ENCODE measurements around the gene CAPN12. TPM values are rescaled to one million over a fixed set of nuclear protein-coding genes. Genes with fewer than 3 reads are reported as not detected.

CAPN12 gene
- total and polyA plus RNA-seq, 2 of the 8 experiments (the other 6 are each of a cell fraction or from before 2014, with no cell fraction given): 8.8 to 20.0 TPM

- TF ChIP-seq RXRA (IDR thresholded peaks at IDR 0.05; ENCODE audit: insufficient read depth, low read depth, low read length) (no peak), HDAC2 (IDR thresholded peaks at IDR 0.05; ENCODE audit: borderline replicate concordance in 1 of 2, low read depth in 2 of 2, low read length in 2 of 2) (no peak), SP1 (IDR thresholded peaks at IDR 0.05; ENCODE audit: low read depth, low read length) (no peak), FOSL1 (IDR thresholded peaks at IDR 0.05; ENCODE audit: insufficient read depth, low read depth, low read length) (no peak)
Measured at GRCh38 chr19:38687837-38688378, 56.4 kb downstream of the CAPN12 start (continued).
